Tibial nerve (tissue), 4 donors: ENCODE results near the gene SNX21. TPM values are rescaled to one million over a fixed set of nuclear protein-coding genes. Genes with fewer than 3 reads are reported as not detected.

Source experiments
- DNase-seq, 2 donors: peaks; one replicate each; pipeline ENCODE4 v3.0.0-alpha.2; 2019; ENCODE audit warnings: low spot score in 2 of 2
- H3K27ac ChIP-seq, 4 donors: fragments of 200-600 bp; sonication (generic) in 3 of 4; one replicate each; pipeline ENCODE4 v1.5.1; 2017 to 2019; ENCODE audit warnings: mild to moderate bottlenecking in 1 of 4
- H3K27me3 ChIP-seq, 2 donors: fragments of 200-600 bp; sonication (generic) in 1 of 2; one replicate each; pipeline versions ENCODE4 v1.5.1 to v1.6.0; 2017 to 2019
- H3K36me3 ChIP-seq, 3 donors: fragments of 200-600 bp; sonication (generic); one replicate each; pipeline ENCODE4 v1.5.1; 2018 to 2019
- H3K4me1 ChIP-seq, 4 donors: fragments of 200-600 bp; sonication (generic) in 3 of 4; one replicate each; pipeline ENCODE4 v1.5.1; 2017 to 2019
- H3K4me3 ChIP-seq, 4 donors: fragments of 200-600 bp; sonication (generic) in 3 of 4; one replicate each; pipeline ENCODE4 v1.5.1; 2017 to 2019; ENCODE audit warnings: mild to moderate bottlenecking in 1 of 4, moderate library complexity in 1 of 4
- H3K9me3 ChIP-seq, 4 donors: fragments of 200-600 bp; sonication (generic) in 3 of 4; one replicate each; pipeline ENCODE4 v1.5.1; 2017 to 2019
- EP300 ChIP-seq, 2 donors: sonication (generic); formaldehyde crosslinking; IDR thresholded peaks; one replicate each; pipeline ENCODE4 v1.6.1; 2017; ENCODE audit warnings: antibody characterized with exemption in 2 of 2, mild to moderate bottlenecking in 1 of 2
- POLR2A ChIP-seq, 2 donors: fragments of 450-650 bp; IDR thresholded peaks; one replicate each; pipeline ENCODE4 v1.6.1; 2017; ENCODE audit warnings: antibody characterized with exemption in 2 of 2, mild to moderate bottlenecking in 2 of 2, moderate library complexity in 2 of 2
- WGBS, 2 donors: methylation state at CpG; one replicate each; pipeline ENCODE4 v1.1.5; 2018; 5-methylcytosine and 5-hydroxymethylcytosine counted together
- total RNA-seq, 4 donors: library from RNA; depleted of rRNA; stranded (reverse); fragments of >200 nt; gene quantifications; one replicate each; pipeline ENCODE4 v1.1.0, GENCODE V29; 2016
- TF ChIP-seq, protein P1 (sequence below), 5 experiments: fragments of 200-600 bp in 3 of 5; fragments of 450-650 bp in 2 of 5; sonication (generic) in 3 of 5; IDR thresholded peaks; one replicate each; pipeline ENCODE4 v1.5.1; 2016 to 2019; ENCODE audit warnings: antibody characterized with exemption in 5 of 5, mild to moderate bottlenecking in 3 of 5, moderate library complexity in 2 of 5

The SNX21 gene
- total RNA-seq, 4 donors from 2014 or later, result 177 to 389 (median 240) TPM

DNA sequence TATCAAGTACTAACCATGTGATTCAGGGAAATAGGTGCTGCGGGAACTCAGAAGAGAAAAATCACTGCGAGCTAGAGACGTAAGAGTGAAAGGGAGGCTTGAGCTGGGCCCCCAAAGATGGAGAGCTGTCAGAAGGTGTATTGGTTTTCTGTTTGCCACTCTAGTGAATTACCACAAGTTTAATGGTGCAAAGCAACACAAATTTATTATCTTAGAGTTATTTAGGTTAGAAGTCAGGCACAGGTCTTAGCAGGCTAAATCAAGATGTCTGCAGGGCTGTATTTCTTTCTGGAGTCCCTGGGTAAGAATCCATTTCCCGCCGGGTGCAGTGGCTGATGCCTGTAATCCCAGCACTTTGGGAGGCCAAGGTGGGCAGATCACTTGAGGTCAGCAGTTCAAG is 26.3 kb downstream of the SNX21 start:
- Histone ChIP-seq H3K9me3 (no peaks in the 10 kb centered on the region), H3K36me3 (peaks cover 0 to 6% (median 0%) of the 10 kb centered on the region in 3 donors), H3K27me3 (no peaks in the 10 kb centered on the region), H3K4me1 (peaks cover 0 to 35% (median 20%) of the 10 kb centered on the region in 4 donors), H3K27ac (no peak overlapping the region), H3K4me3 (no peak overlapping the region)
- TF ChIP-seq POLR2A (IDR thresholded peaks at IDR 0.05) (no peak), EP300 (IDR thresholded peaks at IDR 0.05) (no peak)
- TF ChIP-seq, protein P1, sequence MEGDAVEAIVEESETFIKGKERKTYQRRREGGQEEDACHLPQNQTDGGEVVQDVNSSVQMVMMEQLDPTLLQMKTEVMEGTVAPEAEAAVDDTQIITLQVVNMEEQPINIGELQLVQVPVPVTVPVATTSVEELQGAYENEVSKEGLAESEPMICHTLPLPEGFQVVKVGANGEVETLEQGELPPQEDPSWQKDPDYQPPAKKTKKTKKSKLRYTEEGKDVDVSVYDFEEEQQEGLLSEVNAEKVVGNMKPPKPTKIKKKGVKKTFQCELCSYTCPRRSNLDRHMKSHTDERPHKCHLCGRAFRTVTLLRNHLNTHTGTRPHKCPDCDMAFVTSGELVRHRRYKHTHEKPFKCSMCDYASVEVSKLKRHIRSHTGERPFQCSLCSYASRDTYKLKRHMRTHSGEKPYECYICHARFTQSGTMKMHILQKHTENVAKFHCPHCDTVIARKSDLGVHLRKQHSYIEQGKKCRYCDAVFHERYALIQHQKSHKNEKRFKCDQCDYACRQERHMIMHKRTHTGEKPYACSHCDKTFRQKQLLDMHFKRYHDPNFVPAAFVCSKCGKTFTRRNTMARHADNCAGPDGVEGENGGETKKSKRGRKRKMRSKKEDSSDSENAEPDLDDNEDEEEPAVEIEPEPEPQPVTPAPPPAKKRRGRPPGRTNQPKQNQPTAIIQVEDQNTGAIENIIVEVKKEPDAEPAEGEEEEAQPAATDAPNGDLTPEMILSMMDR (IDR thresholded peaks at IDR 0.05), result no peak
- WGBS, 2 donors, result 93 to 94% methylated on average over 5 of the region's 5 CpGs
- DNase-seq, result no peak

DNA sequence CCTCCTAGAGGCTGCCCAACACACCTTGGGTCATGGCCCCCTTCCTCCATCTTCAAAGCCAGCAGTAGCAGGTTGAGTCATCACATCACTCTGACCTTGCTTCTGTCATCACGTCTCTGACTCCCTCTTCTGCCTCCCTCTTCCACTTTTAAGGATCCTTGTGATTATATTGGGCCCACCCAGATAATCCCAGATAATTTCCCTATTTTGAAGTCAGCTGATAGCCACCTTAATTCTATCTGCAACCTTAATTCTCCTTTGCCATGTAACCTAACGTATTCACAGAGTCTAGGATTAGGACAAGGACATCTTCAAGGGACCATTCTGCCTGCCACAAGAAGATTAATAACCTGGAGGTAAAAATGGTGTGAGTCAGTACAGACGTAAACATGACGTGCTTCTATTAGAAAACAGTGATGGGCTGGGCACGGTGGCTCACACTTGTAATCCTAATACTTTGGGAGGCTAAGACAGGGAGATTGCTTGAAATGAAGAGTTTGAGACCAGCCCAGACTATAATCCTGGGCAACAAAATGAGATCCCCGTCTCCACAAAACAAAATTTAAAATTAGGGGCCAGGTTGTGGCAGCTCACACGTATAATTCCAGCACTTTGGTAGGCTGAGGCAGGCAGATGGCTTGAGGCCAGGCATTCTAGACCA is 27.1 kb downstream of the SNX21 start:
- no peaks in the 10 kb centered on the region for H3K27me3 ChIP-seq
- no peaks in the 10 kb centered on the region for H3K9me3 ChIP-seq
- H3K4me3 ChIP-seq, result no peak overlapping the region
- peaks cover 0 to 4% (median 0%) of the 10 kb centered on the region in 3 donors for H3K36me3 ChIP-seq
- DNase-seq, result no peak
- no peak overlapping the region for H3K27ac ChIP-seq
- H3K4me1 ChIP-seq, result peaks cover 0 to 27% (median 15%) of the 10 kb centered on the region in 4 donors
- TF ChIP-seq POLR2A (IDR thresholded peaks at IDR 0.05) (no peak), EP300 (IDR thresholded peaks at IDR 0.05) (no peak)
- TF ChIP-seq, protein P1 (IDR thresholded peaks at IDR 0.05), result no peak
- 59 to 60% methylated on average over 7 of the region's 7 CpGs for WGBS, 2 donors

DNA sequence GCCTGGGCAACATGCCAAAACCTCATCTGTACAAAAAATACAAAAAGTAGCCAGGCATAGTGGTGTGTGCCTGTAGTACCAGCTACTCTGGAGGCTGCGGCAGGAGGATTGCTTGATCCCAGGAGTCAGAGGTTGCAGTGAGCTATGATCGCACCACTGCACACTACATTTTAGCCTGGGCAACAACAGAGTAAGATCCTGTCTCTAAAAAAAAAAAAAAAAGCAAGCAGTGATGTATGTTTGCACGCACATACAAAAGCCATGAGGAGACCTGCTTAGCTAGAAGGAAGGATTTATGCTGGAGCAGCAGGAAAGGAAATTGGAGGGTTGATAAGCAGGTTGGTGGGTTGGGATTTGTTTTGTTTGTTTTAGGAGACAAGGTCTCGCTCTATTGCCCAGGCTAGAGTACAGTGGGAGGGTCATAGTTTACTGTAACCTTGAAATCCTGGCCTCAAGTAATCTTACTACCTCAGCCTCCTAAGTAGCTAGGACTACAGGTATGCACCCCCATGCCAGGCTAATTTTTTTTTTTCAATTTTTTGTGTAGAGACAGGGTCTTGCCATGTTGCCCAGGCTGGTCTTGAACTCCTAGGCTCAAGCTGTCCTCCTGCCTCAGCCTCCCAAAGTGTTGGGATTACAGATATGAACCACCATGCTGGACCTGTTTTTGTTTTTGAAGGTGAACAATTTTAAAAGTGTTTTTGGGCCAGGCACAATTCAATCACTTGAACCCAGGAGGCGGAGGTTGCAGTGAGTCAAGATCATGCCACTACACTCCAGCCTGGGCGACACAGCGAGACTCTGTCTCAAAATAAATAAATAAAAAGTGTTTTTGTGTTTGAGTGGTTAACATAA is 27.8 kb downstream of the SNX21 start:
- H3K36me3 ChIP-seq, result peaks cover 0 to 4% (median 0%) of the 10 kb centered on the region in 3 donors
- H3K4me1 ChIP-seq, result peaks cover 0 to 20% (median 8%) of the 10 kb centered on the region in 4 donors
- H3K9me3 ChIP-seq, result no peaks in the 10 kb centered on the region
- no peak for DNase-seq
- H3K27ac ChIP-seq, result no peak overlapping the region
- no peak overlapping the region for H3K4me3 ChIP-seq
- WGBS, 2 donors, result 81 to 84% methylated on average over 7 of the region's 7 CpGs
- H3K27me3 ChIP-seq, result no peaks in the 10 kb centered on the region
- TF ChIP-seq, protein P1 (IDR thresholded peaks at IDR 0.05), result no peak
- TF ChIP-seq EP300 (IDR thresholded peaks at IDR 0.05) (no peak), POLR2A (IDR thresholded peaks at IDR 0.05) (no peak)

DNA sequence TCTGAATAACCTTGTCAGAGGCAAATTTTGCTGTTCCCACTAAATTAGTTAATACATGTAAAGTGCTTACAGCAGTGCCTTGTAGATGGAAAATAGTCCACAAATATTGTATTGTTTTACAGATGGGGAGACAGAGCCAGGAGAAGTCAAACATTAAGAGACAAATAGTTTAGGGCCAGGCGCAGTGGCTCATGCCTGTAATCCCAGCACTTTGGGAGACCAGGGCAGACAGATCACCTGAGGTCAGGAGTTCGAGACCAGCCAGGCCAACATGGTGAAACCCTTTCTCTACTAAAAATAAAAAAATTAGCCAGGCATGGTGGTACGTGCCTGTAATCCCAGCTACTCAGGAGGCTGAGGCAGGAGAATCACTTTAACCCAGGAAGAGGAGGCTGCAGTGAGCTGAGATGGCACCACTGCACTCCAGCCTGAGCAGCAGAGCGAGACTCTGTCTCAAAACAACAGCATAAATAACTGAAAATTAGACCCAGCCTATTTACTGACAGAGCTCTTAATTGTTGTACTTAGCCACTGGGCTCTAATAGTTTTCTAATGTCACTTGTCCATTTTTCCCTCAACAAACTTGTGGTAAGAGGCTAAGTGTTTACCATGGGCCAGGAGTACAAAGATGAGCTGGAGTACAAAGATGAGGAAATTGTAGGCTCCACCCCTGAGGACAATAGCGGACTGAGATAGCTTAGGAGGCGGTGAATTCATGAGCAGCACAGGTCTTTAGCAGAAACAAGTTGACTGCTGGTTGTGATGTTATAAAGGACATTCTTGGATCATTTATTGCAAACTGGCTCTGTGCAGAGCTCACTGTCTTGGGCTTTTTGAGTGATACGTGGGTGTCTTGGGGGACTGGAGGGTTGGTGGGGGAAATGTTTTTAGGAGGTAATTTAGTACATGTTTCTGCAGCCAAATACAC is 30.2 kb downstream of the SNX21 start:
- DNase-seq, result no peak
- TF ChIP-seq, protein P1 (IDR thresholded peaks at IDR 0.05), result no peak
- no peak for TF ChIP-seq POLR2A (IDR thresholded peaks at IDR 0.05)
- no peak for TF ChIP-seq EP300 (IDR thresholded peaks at IDR 0.05)
- WGBS, 2 donors, result 80 to 85% methylated on average over 7 of the region's 7 CpGs
- Histone ChIP-seq H3K27me3 (no peaks in the 10 kb centered on the region), H3K4me3 (no peak overlapping the region), H3K4me1 (peaks cover 0 to 6% (median 0%) of the 10 kb centered on the region in 4 donors), H3K27ac (no peak overlapping the region), H3K36me3 (peaks cover 0 to 4% (median 0%) of the 10 kb centered on the region in 3 donors), H3K9me3 (no peaks in the 10 kb centered on the region)
